HG03045 (cell line): ENCODE measurements around the gene OCLN.
A peak's percentile ranks its signal among the peaks of the same experiment; 100 is the strongest.
"Not testable (repeated sequence)": the region's sequence is repeated elsewhere in the genome, so short reads cannot be mapped to it uniquely, and the experiment has no call there.

Experiments
- ATAC-seq: cut with Tn5 transposase; IDR thresholded peaks from one replicate; pipeline ENCODE4 v1.9.1; 2021; ENCODE audit warnings: mild to moderate bottlenecking, moderate library complexity; ENCODE audit not compliant: unreplicated experiment

The OCLN gene

DNA sequence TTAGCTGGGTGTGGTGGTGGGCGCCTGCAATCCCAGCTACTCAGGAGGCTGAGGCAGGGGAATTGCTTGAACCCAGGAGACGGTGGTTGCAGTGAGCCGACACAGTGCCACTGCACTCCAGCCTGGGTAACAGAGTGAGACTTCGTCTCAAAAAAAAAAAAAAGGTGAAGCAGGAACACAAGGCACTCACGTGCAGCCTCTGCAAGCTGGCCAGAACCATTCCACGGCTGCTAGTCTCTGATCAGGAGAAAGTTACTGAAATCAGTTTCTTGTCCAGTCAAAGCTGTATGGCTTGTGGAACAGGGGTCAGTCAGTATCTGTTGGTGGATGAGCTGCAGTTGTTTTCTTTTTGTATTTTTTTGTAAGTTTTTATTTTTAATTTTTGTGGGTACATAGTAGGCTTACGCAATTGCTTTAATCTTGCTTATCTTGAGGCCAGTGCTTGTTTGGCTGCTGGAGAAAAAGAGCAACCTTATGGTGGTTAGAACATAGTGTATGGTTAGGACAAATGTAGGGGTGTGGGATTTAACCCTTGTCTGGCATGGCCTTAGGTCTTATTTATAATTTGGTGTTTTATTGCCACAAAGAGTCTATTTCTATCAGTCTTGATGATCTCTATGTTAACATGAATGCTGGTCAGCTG is 34.7 kb downstream of the OCLN start:
- no peak for ATAC-seq

- no peak for ATAC-seq
Measured at GRCh38 chr5:69528035-69528434, 35.4 kb downstream of the OCLN start.

DNA sequence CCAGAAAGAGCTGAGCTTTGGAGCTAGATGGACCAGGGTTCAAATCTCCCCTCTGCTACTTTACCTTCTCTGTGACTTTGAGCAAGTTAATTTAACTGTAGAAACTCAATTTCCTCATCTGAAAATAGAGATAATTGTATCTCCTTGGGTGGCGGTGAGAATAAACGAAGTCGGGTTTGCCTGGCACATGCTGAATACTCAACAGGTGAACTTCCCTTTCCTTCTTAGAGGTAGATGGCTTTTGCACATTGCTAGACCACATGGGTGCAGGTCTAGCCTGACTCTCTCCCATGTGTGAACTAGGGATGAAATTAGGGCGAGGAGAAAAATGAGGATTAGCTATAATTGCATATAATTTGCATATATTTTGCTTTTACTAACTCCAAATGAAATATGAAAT is 36.0 kb downstream of the OCLN start:
- ATAC-seq: no peak

GRCh38 chr5:69530561-69531405 is 38.2 kb downstream of the OCLN start:
- no peak for ATAC-seq

GRCh38 chr5:69531406-69531801 is 38.8 kb downstream of the OCLN start:
- no peak for ATAC-seq

- ATAC-seq: not testable (repeated sequence)
Measured at GRCh38 chr5:69537911-69538310, 45.3 kb downstream of the OCLN start.

- not testable (repeated sequence) for ATAC-seq
Measured at GRCh38 chr5:69538735-69539134, 46.1 kb downstream of the OCLN start.

GRCh38 chr5:69541347-69541746 is 48.8 kb downstream of the OCLN start:
- ATAC-seq: not testable (repeated sequence)

DNA sequence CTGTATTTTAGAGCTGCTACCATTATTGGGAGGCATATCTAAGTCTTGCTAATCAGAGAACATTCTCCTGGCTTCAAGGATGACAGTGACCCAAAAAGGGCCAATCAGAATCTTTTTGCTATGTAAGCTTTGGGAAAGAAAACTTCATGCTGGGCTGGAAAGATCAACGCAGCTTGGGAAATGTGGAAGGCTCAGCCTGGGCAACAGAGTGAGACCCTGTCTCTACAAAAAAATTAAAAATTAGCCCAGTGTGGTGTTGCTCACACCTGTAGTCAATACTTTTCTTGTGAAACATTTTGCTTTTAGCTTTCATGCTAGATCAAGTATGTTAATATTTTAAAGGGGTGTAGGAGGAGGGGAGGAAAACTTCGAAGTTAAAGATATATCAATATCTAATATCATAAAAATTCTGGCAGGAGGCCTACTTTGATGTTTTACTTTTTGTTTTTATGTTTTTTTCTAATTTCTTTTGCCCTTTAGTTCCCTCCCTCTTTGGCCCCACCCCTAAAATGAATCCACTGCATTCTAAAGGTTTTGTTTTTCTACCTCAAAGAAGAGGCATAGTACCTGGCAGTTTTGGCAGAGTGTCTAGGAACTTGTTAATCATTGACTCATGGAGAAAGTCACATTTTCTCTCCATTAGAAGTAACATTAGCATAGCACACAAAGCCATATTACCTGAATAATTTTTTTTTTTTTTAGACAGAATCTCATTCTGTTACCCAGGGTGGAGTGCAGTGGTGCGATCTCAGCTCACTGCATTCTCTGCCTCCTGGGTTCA is 50.4 kb downstream of the OCLN start:
- ATAC-seq: not testable (repeated sequence)

DNA sequence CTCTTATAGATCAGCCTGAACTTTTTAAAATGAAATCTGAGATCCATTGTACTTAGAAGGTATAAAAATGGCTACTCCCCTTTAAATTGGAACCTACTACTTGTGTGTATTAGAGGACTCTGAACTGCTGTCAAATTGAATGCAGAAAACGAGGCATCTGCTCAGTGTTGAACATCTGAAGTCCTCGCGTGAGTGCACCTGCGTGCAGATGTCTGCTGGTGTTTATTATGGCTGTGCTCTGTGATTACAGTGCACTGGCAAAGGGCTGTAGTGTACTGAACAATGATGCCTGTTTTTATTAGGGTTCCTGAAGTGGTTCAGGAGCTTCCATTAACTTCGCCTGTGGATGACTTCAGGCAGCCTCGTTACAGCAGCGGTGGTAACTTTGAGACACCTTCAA is 52.0 kb downstream of the OCLN start:
- not testable (repeated sequence) for ATAC-seq

DNA sequence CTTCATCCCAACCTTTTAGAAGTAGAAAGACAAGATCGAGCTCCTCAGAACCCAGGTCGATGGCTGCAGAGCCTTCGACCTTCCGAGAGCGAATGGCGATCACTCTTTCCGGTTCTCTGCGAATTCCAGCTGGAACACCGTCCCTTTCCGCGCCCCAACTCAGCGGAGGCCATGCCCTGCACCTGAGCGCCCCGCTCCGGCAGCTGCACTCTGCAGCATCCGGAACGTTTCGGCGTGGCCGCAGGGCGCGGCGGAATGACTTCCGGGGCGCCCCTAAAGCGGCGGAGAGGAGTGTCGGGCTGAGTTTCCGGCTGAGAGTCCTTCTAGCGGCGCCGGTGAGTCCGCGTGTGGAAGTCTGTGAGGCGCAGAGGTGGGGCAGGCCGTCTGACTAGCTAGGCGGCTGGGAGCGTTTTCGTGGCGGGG is 67.3 kb downstream of the OCLN start, which contains the start of gene GTF2H2C:
TSS of gene GTF2H2C (plus strand) at position 284 of the 423 bp plus-strand sequence. CDS start 4,942 bp downstream, outside the sequence.
- peak; percentile 98 for ATAC-seq

DNA sequence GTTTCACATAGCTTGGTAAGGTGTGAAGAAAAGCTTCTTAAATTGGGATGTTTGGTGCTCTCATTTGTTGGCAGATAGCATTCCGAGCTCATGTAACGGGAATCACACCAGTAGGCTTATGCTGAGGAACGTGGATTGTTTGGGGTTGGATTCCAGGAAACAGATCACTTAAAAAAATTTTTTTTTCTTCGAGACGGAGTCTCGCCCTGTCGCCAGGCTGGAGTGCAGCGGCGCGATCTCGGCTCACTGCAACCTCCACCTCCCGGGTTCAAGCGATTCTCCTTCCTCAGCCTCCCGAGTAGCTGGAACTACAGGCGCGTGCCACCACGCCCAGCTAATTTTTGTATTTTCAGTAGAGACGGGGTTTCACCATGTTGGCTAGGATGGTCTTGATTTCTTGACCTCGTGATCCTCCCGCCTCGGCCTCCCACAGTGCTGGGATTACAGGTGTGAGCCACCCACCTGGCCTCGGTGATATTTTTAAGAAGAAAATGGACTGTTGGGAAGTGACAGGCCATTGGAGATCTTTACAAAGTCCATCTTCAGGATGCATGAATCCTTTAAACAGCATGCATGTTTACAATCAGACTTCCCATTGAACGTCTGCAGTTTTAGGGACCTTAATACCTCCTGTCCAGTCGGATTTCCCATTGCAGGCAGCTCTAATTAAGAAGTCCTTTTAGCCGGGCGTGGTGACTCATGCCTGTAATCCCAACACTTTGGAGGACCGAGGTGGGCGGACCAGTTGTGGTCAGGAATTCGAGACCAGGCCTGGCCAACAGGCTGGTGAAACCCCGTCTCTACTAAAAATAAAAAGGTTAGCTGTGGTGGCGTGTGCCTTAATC is 68.2 kb downstream of the OCLN start:
- not testable (repeated sequence) for ATAC-seq

DNA sequence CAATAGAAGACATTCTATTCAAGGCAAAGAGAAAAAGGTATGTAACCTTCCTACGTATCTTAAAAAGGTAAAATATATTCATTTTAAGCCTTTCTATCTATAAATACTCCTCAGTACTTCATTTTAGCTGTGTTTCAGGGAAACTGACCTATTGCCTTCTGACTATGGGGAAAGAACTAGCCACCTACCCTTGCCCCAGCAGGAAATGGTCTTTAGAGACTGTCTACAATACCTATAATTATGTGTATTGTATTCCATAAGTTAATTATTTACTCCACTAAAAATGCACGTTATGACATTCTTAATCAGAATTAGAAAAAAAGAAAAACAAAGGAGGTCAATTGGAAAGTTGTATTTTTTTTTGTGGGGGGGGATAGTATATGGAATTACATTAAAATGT is 73.6 kb downstream of the OCLN start:
- ATAC-seq: not testable (repeated sequence)

GRCh38 chr5:69568072-69568471 is 75.5 kb downstream of the OCLN start:
- not testable (repeated sequence) for ATAC-seq

- not testable (repeated sequence) for ATAC-seq
Measured at GRCh38 chr5:69583356-69583755, 90.8 kb downstream of the OCLN start.

- ATAC-seq: not testable (repeated sequence)
Measured at GRCh38 chr5:69596114-69596840, 103.7 kb downstream of the OCLN start.

GRCh38 chr5:69601947-69602346 is 109.4 kb downstream of the OCLN start:
- peak; percentile 75 for ATAC-seq

- ATAC-seq: not testable (repeated sequence)
Measured at GRCh38 chr5:69606839-69607238, 114.2 kb downstream of the OCLN start.
